Thyroid gland (tissue), 4 donors: Measurements from ENCODE around the gene SPATS2L.

ENCODE experiments used
- CTCF ChIP-seq, 6 experiments: fragments of 200-600 bp in 3 of 6; fragments of 450-650 bp in 3 of 6; sonication (generic) in 3 of 6; IDR thresholded peaks; one replicate each; pipeline ENCODE4 v1.5.1; 2016 to 2019; ENCODE audit warnings: antibody characterized with exemption in 6 of 6, mild to moderate bottlenecking in 2 of 6, inconsistent platforms in 1 of 6, moderate library complexity in 1 of 6
- POLR2A ChIP-seq, 2 donors: fragments of 450-650 bp; IDR thresholded peaks; one replicate each; pipeline ENCODE4 v1.6.1; 2017; ENCODE audit warnings: antibody characterized with exemption in 2 of 2, mild to moderate bottlenecking in 2 of 2, moderate library complexity in 1 of 2

GRCh38 chr2:200379481-200380090 is 73.1 kb downstream of the SPATS2L start:
- TF ChIP-seq CTCF (IDR thresholded peaks at IDR 0.05) (no peak), POLR2A (IDR thresholded peaks at IDR 0.05) (no peak)
